PC-3 (cell line): ENCODE data around the gene DCUN1D5. TPM values are rescaled to one million over a fixed set of nuclear protein-coding genes. Genes with fewer than 3 reads are reported as not detected.
A peak's percentile ranks its signal among the peaks of the same experiment; 100 is the strongest.

ENCODE experiments used
- ATAC-seq: fragments of 200-7000 bp; cut with Tn5 transposase; 2 replicates; pipeline ENCODE4 v1.9.1; 2020; ENCODE audit warnings: mild to moderate bottlenecking, moderate library complexity
- BruUV-seq: library from RNA; stranded (reverse); fragments of 400-500 nt; replicated peaks from 2 replicates; lab custom pipeline; 2021; lab: Mats Ljungman, UMichigan
- CTCF ChIA-PET: fragments of 300-600 bp; sonication (Branson Sonifier 250); formaldehyde crosslinking; loops from one replicate; lab custom pipeline; 2022; ENCODE audit warnings: antibody characterized with exemption; lab: Charles Lee
- POLR2A ChIA-PET: fragments of 300-600 bp; sonication (Branson Sonifier 250); formaldehyde crosslinking; loops from one replicate; lab custom pipeline; 2022; ENCODE audit warnings: antibody characterized with exemption; ENCODE audit not compliant: unreplicated experiment; lab: Charles Lee
- DNase-seq: peaks from one replicate; pipeline ENCODE4 v3.0.0-alpha.2; 2015
- H2AFZ ChIP-seq: fragments of 300-600 bp; sonication (generic); 2 replicates; pipeline ENCODE4 v1.6.0; 2016; ENCODE audit warnings: antibody characterized with exemption, low read length
- H3F3A ChIP-seq: fragments of 300-600 bp; sonication (generic); one replicate; pipeline ENCODE4 v1.6.0; 2017; ENCODE audit warnings: antibody characterized with exemption, low read length, control low read depth, mild to moderate bottlenecking; ENCODE audit not compliant: unreplicated experiment
- H3K27ac ChIP-seq: fragments of 300-600 bp; sonication (generic); 2 replicates; pipeline ENCODE4 v1.5.1; 2016; ENCODE audit warnings: mild to moderate bottlenecking, low read length
- H3K27me3 ChIP-seq: fragments of 300-600 bp; sonication (generic); 2 replicates; pipeline ENCODE4 v1.6.1; 2016; ENCODE audit warnings: low read length, mixed read lengths
- H3K36me3 ChIP-seq: fragments of 300-600 bp; sonication (generic); 2 replicates; pipeline ENCODE4 v1.6.1; 2016; ENCODE audit warnings: low read depth, mixed run types, low read length, mixed read lengths
- H3K4me1 ChIP-seq: fragments of 300-600 bp; sonication (generic); 2 replicates; pipeline ENCODE4 v1.5.1; 2016; ENCODE audit warnings: low read length; ENCODE audit not compliant: insufficient read depth
- H3K4me2 ChIP-seq: fragments of 300-600 bp; sonication (generic); 2 replicates; pipeline ENCODE4 v1.6.0; 2016; ENCODE audit warnings: low read length
- H3K4me3 ChIP-seq: fragments of 300-600 bp; sonication (generic); 2 replicates; pipeline ENCODE4 v1.5.1; 2016; ENCODE audit warnings: mild to moderate bottlenecking, low read length, mixed read lengths
- H3K79me2 ChIP-seq: fragments of 300-600 bp; sonication (generic); 2 replicates; pipeline ENCODE4 v1.6.1; 2017; ENCODE audit warnings: low read length, mixed read lengths
- H3K9ac ChIP-seq: fragments of 300-600 bp; sonication (generic); 2 replicates; pipeline ENCODE4 v1.6.0; 2016; ENCODE audit warnings: mild to moderate bottlenecking, low read length
- H3K9me2 ChIP-seq: fragments of 300-600 bp; sonication (generic); replicated peaks from 2 replicates; pipeline ENCODE4 v1.6.1; 2016; ENCODE audit warnings: mixed run types, low read length, mixed read lengths
- H3K9me3 ChIP-seq: fragments of 300-600 bp; sonication (generic); 2 replicates; pipeline ENCODE4 v1.6.1; 2016; ENCODE audit warnings: low read length, mixed read lengths
- H4K20me1 ChIP-seq: fragments of 300-600 bp; sonication (generic); 2 replicates; pipeline ENCODE4 v1.6.1; 2016; ENCODE audit warnings: low read length, mixed read lengths
- EZH2 ChIP-seq: fragments of 300-600 bp; sonication (generic); IDR thresholded peaks from one replicate; pipeline ENCODE4 v1.6.1; 2017; ENCODE audit warnings: antibody characterized with exemption, mild to moderate bottlenecking, low read length; ENCODE audit not compliant: unreplicated experiment
- EZH2phosphoT487 ChIP-seq: fragments of 300-600 bp; sonication (generic); IDR thresholded peaks from 2 replicates; pipeline ENCODE4 v1.6.1; 2018; ENCODE audit warnings: mild to moderate bottlenecking, antibody characterized with exemption, low read length, borderline replicate concordance
- intact Hi-C: fragments of 100-400 bp; cut with micrococcal nuclease; formaldehyde crosslinking; loops from 2 replicates; pipeline ENCODE4 v1.9.0; 2023
- total RNA-seq: library from RNA; depleted of rRNA; stranded (reverse); fragments of >200 nt; gene quantifications from 2 replicates; pipeline ENCODE4 v1.2.3, GENCODE V29; 2014
- TF ChIP-seq, protein P1 (sequence below): fragments of 300-600 bp; sonication (generic); conservative IDR thresholded peaks from 2 replicates; pipeline ENCODE4 v1.5.1; 2017; ENCODE audit warnings: antibody characterized with exemption, low read depth, mild to moderate bottlenecking, low read length

Gene DCUN1D5
- total RNA-seq, 1 experiment from 2014 or later, result 206 TPM

- intact Hi-C loops, result loop anchor here (1.0 to 2.0 kb wide), 3 partner anchors 15 to 268 kb away; no protein-coding TSS in a partner anchor
- peak; percentile 58 for DNase-seq
- ChIA-PET POLR2A (interaction anchor here (0.6 kb wide), 1 partner anchor 274 kb away, joined by 3 read pairs; no protein-coding TSS in a partner anchor), CTCF (interaction anchor here (1.5 kb wide), 1 partner anchor 136 kb away, joined by 6 read pairs; no protein-coding TSS in a partner anchor)
- no TSS peak for BruUV-seq
- no peaks in the 10 kb centered on the region for H3K9me3 ChIP-seq
- H2AFZ ChIP-seq, result no peak overlapping the region
- peak overlapping the region; percentile 11; the same call in 1 of the 2 replicates for H3K27ac ChIP-seq
- H3K36me3 ChIP-seq, result 0 out of 2 replicates have a peak, but pooled peaks cover 2% of the 10 kb centered on the region
- H3K4me1 ChIP-seq, result peaks cover 20% of the 10 kb centered on the region
- peaks cover 4% of the 10 kb centered on the region for H3F3A ChIP-seq
- TF ChIP-seq EZH2 (no peak), EZH2phosphoT487 (no peak)
- TF ChIP-seq, protein P1, sequence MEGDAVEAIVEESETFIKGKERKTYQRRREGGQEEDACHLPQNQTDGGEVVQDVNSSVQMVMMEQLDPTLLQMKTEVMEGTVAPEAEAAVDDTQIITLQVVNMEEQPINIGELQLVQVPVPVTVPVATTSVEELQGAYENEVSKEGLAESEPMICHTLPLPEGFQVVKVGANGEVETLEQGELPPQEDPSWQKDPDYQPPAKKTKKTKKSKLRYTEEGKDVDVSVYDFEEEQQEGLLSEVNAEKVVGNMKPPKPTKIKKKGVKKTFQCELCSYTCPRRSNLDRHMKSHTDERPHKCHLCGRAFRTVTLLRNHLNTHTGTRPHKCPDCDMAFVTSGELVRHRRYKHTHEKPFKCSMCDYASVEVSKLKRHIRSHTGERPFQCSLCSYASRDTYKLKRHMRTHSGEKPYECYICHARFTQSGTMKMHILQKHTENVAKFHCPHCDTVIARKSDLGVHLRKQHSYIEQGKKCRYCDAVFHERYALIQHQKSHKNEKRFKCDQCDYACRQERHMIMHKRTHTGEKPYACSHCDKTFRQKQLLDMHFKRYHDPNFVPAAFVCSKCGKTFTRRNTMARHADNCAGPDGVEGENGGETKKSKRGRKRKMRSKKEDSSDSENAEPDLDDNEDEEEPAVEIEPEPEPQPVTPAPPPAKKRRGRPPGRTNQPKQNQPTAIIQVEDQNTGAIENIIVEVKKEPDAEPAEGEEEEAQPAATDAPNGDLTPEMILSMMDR, result no peak
- H3K9me2 ChIP-seq, result no peaks in the 10 kb centered on the region
- no peaks in the 10 kb centered on the region for H3K79me2 ChIP-seq
- H3K4me3 ChIP-seq, result no peak overlapping the region
- no peaks in the 10 kb centered on the region for H4K20me1 ChIP-seq
- H3K4me2 ChIP-seq, result no peak overlapping the region
- no peak overlapping the region for H3K9ac ChIP-seq
- H3K27me3 ChIP-seq, result no peaks in the 10 kb centered on the region
- ATAC-seq, result peak; percentile 59
Observed at GRCh38 chr11:103051151-103051801, 40.7 kb downstream of the DCUN1D5 start.

DNA sequence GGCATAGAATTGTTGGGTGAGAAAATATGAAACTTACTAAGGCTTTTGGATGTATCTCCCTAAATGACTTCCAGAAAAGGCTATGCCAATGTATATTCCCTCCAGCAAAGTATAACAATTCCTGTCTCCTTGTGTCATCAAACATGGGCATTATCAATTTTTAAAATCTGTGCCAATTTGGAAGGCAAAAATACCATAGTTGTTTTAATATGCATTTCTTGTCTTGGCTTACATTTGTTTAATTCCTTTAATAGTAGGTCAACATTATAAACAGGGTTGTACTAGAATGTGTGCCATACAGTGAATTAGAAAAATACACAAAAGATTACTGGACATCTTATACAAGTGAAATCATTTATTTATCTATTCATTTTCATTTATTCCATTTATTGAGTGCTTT lies 41.6 kb downstream of the DCUN1D5 start:
- Histone ChIP-seq H3F3A (peaks cover under 1% of the 10 kb centered on the region), H3K27me3 (no peaks in the 10 kb centered on the region), H3K9ac (no peak overlapping the region), H3K9me2 (no peaks in the 10 kb centered on the region), H4K20me1 (no peaks in the 10 kb centered on the region), H3K27ac (no peak overlapping the region), H3K4me2 (no peak overlapping the region), H3K9me3 (no peaks in the 10 kb centered on the region), H3K4me3 (no peak overlapping the region), H3K79me2 (no peaks in the 10 kb centered on the region), H3K4me1 (peaks cover 20% of the 10 kb centered on the region), H3K36me3 (0 out of 2 replicates have a peak, but pooled peaks cover under 1% of the 10 kb centered on the region), H2AFZ (no peak overlapping the region)
- intact Hi-C loops, result loop anchor here (2.0 kb wide), 1 partner anchor 100 kb away; no protein-coding TSS in a partner anchor
- TF ChIP-seq EZH2phosphoT487, result no peak
- TF ChIP-seq, protein P1, result no peak
- TF ChIP-seq EZH2, result no peak
- POLR2A ChIA-PET, result no interaction called here
- BruUV-seq, result no TSS peak
- CTCF ChIA-PET, result no interaction called here
- peak; percentile 42 for ATAC-seq
- peak; percentile 34 for DNase-seq

- no peaks in the 10 kb centered on the region for H3K79me2 ChIP-seq
- no peaks in the 10 kb centered on the region for H3K27me3 ChIP-seq
- DNase-seq (no peak), ATAC-seq (no peak)
- H3K9me3 ChIP-seq, result no peaks in the 10 kb centered on the region
- POLR2A ChIA-PET, result no interaction called here
- H3K9ac ChIP-seq, result no peak overlapping the region
- H2AFZ ChIP-seq, result no peak overlapping the region
- H4K20me1 ChIP-seq, result no peaks in the 10 kb centered on the region
- intact Hi-C loops, result no loop called here
- no peak overlapping the region for H3K4me3 ChIP-seq
- H3K4me1 ChIP-seq, result peaks cover 20% of the 10 kb centered on the region
- BruUV-seq, result no TSS peak
- TF ChIP-seq EZH2phosphoT487, result no peak
- TF ChIP-seq, protein P1, result no peak
- no peak for TF ChIP-seq EZH2
- no peak overlapping the region for H3K4me2 ChIP-seq
- H3K9me2 ChIP-seq, result no peaks in the 10 kb centered on the region
- no peaks in the 10 kb centered on the region for H3F3A ChIP-seq
- H3K27ac ChIP-seq, result no peak overlapping the region
- CTCF ChIA-PET, result no interaction called here
- no peaks in the 10 kb centered on the region for H3K36me3 ChIP-seq
Observed at GRCh38 chr11:103047837-103048236, 44.1 kb downstream of the DCUN1D5 start.
